HG02610 (cell line): ENCODE data around the gene NUMBL.
"Not testable (repeated sequence)": the region's sequence is repeated elsewhere in the genome, so short reads cannot be mapped to it uniquely, and the experiment has no call there.

ENCODE experiments used
- ATAC-seq: cut with Tn5 transposase; IDR thresholded peaks from one replicate; pipeline ENCODE4 v1.9.1; 2021; ENCODE audit warnings: mild to moderate bottlenecking, moderate library complexity; ENCODE audit not compliant: unreplicated experiment

NUMBL gene

DNA sequence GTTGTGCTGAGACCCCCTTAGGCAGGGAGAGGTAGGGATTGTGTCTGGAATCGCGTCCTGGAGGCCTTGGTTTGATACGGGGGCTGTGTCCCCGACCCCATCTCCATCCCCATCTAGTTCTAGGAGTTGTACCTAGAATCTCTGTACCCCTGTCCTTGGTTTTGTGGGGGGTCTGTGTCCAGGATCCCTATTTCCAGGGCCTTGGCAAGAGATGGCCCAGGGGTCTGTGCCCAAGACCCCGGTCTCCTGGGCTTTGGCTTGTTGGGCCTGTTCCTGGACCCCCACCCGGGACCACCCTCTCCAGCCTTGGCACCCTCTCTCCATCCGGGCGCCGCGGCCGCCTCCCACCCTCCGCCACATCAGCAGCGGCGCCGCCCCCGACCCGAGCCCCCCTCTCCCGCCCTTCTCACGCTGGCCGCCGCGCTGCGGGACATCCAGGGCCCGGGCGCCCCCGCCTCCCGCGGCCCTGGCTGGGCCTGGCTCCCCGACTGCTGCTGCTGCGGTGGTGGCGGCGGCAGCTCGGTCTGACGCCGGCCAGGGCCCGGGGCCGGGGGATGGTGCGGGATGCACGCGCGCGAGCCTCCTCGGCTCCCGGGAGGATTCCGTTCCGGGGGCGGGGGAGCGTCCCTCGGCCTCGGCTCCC lies at the start of gene NUMBL:
Gene NUMBL (minus strand): TSS at position 602 of the 643 bp plus-strand sequence. CDS start 168 bp downstream, at position 434.
- no peak for ATAC-seq

DNA sequence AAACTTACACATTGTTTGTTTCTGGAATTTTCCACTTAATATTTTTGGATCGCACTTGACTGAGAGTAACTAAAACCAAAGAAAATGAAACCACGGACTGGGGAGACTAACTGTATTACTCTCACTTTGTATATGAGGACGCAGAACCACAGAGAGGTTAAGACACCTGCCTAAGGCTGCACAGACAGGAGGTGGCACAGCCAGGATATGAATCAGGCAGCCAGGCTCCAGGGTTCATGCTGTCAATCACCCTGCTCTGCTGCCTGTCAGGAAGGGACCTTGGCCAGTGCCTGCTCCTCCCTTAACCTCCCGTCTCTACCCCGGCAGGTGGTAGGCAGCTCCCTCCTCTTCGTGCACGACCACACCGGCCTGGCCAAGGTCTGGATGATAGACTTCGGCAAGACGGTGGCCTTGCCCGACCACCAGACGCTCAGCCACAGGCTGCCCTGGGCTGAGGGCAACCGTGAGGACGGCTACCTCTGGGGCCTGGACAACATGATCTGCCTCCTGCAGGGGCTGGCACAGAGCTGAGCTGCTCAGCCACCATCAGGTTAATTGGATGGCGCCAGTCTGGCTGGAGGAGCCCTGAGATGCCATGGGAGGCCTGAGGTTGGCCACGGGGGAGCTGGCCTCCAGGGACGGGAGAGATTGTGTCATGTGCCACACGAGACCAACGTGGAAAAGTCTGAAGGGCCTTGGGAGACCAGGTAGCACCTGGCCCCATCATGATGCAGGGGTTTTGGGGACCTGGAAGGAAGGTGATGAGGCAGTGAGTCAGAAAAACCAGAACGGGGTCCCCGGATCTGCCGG lies 48.8 kb upstream of the NUMBL start:
- ATAC-seq: no peak

DNA sequence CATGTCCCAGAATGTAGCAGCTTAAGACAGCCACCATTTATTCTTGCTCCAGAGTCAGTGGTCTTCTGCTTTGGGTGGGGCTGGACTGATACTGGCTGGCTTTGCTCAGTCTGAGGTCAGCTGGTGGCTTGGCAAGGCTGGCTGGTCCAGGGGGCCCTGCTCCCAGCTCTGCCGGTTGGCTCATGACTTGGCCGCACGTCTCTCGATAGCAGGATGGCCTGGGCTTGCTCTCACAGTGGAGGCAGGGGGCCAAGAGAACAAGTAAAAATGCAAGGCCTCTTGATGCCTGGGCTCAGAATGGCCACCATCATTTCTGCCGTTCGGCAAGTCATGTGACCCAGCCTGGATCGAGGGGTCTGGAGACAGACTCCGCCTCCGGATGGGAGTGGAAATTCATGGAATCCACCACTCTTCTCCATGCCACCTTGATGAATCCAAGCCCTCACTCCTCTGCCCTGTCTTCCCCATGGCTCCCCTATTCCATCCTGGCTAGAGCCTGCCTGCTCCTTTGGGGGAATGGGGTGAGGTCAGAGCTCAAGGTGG lies 46.7 kb upstream of the NUMBL start:
- no peak for ATAC-seq

DNA sequence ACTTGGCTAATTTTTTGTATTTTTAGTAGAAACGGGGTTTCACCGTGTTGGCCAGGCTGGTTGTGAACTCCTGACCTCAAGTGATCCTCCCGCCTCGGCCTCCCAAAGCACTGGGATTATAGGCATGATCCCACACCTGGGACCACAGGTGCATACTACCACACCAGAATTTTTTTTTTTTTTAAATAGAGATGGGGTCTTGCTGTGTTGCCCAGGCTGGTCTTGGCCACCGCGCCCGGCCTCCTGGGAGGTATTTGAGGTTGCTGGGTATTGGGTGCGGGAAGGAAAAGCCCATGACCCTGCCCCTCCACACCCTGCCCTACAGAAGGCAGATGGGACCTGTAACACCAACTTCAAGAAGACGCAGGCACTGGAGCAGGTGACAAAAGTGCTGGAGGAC lies 46.2 kb upstream of the NUMBL start:
- ATAC-seq: no peak

DNA sequence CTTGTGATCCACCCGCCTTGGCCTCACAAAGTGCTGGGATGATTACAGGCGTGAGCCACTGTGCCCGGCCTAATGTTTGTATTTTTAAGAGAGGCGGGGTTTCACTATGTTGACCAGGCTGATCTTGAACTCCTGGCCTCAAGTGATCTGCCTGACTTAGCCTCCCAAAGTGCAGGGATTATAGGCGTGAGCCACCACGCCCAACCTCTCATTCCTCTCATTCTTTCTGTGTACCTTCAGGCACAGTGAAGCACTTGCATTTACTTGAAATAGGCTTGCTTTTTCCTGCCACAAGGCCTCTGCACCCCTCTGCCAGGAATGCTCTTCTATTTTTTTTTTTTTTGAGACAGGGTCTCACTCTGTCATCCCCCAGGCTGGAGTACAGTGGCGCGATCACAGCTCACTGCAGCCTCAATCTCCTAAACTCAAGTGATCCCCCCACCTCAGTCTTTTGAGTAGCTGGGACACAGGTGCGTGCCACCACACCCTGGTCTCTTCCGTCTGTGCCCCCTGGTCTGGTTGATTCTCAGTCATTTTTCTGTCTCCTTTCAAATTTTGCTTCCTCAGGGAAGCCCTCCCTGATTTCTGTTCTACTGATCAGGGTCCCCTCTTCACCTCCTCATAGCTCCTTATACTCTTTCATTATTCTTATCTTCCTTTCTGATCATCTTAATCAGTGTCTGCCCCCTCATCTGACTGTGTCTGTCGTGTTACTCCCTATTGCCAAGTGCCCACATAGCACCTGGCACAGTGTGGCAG lies 44.7 kb upstream of the NUMBL start:
- no peak for ATAC-seq

DNA sequence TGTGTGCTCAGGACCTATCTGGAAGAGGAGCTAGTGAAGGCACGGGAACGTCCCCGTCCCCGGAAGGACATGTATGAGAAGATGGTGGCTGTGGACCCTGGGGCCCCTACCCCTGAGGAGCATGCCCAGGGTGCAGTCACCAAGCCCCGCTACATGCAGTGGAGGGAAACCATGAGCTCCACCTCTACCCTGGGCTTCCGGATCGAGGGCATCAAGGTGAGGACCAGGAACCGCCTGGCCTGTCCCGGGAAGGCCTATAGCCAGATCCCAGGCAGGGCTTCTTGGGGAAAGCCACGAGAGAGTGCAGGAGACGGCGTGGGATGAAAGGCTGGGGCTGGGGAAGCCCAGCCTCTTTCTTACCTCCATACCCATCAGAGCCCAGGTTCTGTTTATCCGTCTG lies 42.7 kb upstream of the NUMBL start:
- ATAC-seq: no peak

DNA sequence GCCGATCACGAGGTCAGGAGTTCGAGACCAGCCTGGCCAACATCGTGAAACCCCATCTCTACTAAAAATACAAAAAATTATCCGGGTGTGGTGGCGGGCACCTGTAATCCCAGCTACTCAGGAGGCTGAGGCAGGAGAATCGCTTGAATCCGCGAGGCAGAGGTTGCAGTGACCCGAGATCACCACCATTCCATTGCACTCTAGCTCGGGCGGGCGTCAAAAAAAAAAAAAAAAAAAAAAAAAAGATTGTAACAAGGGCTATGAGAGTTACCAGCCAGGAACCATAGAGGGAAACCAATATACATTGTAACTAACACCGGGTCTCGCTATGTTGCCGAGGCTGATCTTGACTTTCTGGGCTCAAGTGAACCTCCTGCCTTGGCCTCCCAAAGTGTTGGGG lies 41.9 kb upstream of the NUMBL start:
- ATAC-seq: not testable (repeated sequence)

DNA sequence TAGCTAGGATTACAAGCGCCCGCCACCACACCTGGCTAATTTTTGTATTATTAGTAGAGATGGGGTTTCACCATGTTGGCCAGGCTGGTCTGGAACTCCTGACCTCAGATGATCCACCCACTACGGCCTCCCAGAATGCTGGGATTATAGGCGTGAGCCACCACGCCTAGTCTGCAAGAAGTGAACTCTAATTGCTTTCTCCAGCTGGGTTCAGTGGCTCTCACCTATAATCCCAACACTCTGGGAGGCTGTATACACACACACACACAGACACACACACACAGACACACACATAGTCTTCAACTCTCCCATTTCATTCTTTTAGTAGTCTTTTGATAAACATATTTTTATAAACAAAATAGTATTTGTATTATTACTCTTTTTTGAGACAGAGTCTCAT lies 39.6 kb upstream of the NUMBL start:
- not testable (repeated sequence) for ATAC-seq

DNA sequence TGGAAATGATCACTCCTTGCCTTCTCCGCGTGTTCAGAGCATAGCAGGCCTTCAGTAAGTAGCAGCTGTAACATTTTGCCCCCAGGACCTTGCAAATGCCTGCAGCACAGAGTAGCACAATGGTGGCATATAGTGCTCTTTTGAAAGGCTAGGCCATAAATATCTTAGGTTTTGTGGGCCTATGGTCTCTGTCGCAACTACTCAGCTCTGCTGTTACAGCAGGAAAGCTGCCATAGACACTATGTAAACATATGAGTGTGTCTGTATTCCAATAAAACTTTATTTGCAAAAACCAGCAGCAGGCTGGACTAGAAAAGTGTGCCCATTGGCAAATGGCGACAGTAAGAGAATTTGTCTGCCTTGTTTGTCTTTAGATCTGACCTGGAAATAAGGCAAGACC lies 35.8 kb upstream of the NUMBL start:
- ATAC-seq: no peak

DNA sequence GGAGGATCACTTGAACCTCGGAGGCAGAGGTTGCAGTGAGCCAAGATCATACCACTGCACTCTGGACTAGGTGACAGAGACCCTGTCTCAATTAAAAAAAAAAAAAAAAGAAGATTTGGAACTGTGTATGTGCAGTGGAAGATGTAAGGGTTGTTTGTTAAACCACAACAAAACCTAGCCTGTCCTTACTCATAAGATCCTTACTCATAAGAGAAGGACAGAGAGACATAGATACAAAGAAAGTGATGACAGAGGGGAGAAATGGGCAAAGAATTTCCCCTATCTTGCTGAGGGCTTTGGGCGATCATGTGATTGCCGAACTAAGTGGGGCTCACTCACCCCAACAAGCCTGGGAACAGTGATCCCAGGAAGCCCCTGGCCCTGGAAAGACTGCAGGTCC lies 34.4 kb upstream of the NUMBL start:
- ATAC-seq: no peak

DNA sequence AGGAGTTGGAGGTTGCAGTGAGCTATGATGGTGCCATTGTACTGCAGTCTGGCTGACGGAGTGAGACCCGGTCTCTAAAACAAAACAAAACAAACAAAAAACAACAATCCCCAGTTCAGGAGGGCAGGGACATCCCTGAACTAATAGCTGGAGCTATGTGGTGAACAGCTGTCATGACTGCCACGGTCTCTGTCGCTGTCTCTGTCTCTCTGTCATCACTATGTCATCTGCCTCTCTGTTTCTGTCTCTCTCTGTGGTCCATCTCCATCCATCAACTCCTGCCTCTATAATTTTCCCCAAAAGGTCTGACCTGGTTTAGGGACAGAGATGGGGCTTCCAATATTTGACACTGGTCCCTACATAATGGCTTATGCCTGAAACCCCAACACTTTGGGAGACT lies 33.9 kb upstream of the NUMBL start:
- no peak for ATAC-seq

DNA sequence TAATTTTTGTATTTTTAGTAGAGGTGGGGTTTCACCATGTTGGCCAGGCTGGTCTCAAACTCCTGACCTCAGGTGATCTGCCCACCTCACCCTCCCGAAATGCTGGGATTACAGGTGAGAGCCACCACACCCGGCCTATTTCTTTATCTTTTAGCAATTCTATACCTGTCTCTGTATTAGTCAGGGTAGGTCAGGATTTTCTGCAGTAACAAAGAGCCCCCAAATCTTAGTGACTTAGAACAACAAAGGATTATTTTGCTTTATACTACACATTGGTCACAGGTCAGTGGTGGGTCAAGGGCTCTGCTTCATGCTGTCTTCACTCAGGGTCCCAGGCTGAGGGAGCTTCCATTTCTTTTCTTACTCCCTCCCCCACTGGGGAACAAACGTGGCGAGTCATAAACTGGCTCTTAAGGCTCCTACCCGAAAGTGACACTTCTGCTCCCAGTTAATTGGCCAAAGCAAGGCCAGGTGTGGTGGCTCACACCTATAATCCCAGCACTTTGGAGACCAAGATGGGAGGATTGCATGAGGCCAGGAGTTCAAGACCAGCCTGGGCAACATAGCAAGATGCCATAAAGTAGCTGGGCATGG lies 33.3 kb upstream of the NUMBL start:
- no peak for ATAC-seq

DNA sequence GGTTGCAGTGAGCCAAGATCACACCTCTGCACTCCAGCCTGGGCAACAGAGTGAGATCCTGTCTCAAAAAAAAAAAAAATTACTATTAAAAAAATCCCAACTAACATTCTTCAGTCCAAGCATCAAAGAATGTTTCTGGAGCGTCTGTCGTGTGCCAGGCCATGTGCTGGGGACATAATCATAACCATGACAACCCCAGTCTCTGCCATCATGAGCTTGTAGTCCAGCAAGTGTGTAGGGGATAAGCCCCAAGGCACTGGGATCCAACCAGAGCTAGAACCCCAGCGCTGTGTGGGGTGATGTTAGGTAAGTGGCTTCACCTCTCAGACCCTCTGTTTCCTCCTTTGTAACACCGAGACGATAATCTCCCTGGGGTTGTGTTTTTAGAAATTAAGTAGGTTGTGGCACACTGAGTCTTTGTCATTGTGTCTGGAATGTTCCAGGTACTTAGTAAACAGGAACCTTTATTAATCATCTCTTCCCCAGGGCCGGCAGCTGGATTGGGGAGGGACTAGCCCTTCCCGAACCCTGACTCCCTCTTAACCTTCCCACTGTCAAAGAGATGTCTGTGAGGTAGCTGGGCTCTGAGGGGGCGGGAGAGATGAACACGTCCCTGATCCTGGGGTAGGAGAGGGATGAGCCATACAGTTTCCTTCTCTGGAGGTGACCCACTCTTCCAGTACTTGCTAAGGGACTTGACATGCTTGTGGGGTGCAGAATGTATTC lies 31.6 kb upstream of the NUMBL start:
- no peak for ATAC-seq

DNA sequence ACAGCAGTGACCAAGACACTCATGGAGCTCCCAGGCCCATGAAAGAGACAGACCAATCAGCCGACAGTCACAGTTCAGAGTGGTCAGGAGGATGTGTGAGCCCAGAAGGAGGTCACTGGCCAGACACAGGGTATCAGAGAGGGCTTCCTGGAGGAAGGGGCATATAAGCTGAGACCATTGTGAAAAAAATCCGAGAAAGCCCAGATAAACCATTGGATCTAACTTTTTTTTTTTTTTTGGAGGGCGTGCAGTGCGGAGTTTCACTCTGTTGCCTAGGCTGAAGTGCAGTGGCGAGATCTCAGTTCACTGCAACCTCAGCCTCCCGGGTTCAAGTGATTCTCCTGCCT lies 30.7 kb upstream of the NUMBL start:
- no peak for ATAC-seq

DNA sequence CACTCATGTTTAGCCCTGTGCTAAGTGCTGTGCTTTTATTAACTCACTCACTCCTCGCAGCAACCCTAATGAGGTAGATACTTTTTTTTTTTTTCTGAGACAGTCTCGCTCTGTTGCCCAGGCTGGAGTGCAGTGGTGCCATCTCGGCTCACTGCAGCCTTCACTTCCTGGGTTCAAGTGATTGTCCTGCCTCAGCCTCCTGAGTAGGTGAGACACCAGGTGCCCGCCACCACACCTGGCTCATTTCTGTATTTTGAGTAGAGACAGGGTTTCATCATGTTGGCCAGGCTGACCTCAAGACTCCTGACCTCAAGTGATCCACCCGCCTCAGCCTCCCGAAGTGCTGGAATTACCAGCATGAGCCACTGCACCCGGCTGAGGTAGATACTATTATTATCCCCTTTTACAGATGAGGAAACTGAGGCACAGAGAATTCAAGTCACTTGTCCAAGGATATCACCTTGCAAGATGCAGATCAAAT lies 29.0 kb upstream of the NUMBL start:
- no peak for ATAC-seq

DNA sequence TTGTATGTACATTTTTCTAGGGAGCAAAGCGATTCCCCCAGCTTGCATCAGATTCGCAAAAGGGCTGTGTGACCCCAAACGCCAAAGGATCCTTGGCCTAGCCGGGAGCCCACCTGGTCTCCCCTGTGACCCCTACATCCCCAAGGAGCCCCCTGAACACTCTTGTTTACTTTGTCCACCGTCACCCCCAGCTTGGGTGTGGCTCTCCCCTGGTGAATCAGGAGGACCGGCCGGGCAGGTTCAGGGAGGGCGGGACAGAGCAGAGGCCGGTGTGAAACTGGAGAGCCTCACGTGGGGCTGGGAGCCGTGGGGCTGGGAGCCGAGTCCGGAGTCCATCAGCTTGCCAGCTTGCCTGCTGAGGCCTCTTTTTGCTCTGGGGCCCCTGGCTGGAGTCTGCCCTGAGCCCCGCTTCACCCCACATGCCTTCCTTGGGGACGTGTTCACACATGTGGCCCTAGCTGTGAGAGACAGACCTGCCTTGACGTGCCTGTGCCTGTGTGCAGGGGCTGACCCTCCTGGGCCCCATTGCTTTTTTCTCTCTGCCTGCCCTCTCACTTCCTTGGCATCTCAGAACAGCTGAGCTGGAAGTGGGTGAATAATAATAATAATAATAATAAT lies 28.4 kb upstream of the NUMBL start:
- no peak for ATAC-seq

DNA sequence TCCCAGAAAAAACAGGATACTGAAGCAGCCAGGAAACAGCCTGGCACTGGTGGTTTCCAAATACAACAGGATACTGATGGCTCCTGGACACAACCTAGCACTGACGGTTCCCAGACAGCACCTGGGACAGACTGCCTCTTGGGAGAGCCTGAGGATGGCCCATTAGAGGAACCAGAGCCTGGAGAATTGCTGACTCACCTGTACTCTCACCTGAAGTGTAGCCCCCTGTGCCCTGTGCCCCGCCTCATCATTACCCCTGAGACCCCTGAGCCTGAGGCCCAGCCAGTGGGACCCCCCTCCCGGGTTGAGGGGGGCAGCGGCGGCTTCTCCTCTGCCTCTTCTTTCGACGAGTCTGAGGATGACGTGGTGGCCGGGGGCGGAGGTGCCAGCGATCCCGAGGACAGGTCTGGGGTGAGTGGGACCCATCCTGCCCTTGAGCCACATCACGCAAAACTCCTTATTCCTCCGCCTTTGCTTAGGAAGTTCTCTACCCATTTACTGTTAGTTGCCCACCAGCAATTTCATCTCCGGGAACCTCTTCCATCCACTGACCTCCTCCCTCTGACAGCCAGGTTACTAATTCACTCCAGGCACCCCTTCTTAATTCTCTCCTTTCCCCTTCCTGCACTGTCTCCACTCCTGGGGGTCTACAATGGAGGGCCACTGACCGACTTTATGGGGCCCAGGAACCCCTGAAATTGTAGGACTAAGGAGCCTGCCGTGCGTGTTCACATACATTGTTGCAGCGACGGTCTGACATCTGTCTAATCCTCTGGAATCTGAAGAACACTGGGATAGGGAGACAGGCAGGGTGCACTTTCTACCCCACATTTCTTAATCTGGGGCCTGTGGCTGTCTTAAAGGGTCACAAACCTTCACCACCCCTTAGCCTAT lies 27.7 kb upstream of the NUMBL start:
- ATAC-seq: no peak

DNA sequence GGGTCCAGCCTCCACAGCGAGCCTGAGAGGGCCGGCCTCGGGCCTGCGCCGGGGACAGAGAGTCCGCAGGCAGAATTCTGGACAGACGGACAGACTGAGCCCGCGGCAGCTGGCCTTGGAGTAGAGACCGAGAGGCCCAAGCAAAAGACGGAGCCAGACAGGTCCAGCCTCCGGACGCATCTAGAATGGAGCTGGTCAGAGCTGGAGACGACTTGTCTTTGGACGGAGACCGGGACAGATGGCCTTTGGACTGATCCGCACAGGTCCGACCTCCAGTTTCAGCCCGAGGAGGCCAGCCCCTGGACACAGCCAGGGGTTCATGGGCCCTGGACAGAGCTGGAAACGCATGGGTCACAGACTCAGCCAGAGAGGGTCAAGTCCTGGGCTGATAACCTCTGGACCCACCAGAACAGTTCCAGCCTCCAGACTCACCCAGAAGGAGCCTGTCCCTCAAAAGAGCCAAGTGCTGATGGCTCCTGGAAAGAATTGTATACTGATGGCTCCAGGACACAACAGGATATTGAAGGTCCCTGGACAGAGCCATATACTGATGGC lies 27.0 kb upstream of the NUMBL start:
- no peak for ATAC-seq
